GM12878 (cell line): Measurements from ENCODE around the gene NEU4. TPM values are rescaled to one million over a fixed set of nuclear protein-coding genes. Genes with fewer than 3 reads are reported as not detected.
A peak's percentile ranks its signal among the peaks of the same experiment; 100 is the strongest.

Experiments used
- ATAC-seq: fragments of 200-7000 bp; cut with Tn5 transposase; 3 replicates; pipeline ENCODE4 v1.9.1; 2020; ENCODE audit warnings: mild to moderate bottlenecking, moderate library complexity
- BruUV-seq: library from RNA; stranded (reverse); fragments of 400-500 nt; replicated peaks from 2 replicates; lab custom pipeline; 2021; lab: Mats Ljungman, UMichigan
- CTCF ChIA-PET: fragments of 300-600 bp; sonication (Branson Sonifier 250); formaldehyde crosslinking; extraction: SDS; loops from one replicate; lab custom pipeline; 2021; ENCODE audit warnings: inconsistent platforms; lab: Yijun Ruan, JAX
- POLR2A ChIA-PET: fragments of 350-600 bp; formaldehyde crosslinking; extraction: SDS; loops from one replicate; lab custom pipeline; 2021; ENCODE audit warnings: inconsistent platforms; lab: Charles Lee
- RAD21 ChIA-PET: fragments of 300-600 bp; sonication (Branson Sonifier 250); formaldehyde crosslinking; loops from one replicate; lab custom pipeline; 2023; ENCODE audit warnings: antibody characterized with exemption; ENCODE audit not compliant: unreplicated experiment; lab: Charles Lee
- SMC1A ChIA-PET: fragments of 300-600 bp; sonication (Branson Sonifier 250); formaldehyde crosslinking; loops from one replicate; lab custom pipeline; 2023; ENCODE audit not compliant: unreplicated experiment, uncharacterized antibody; lab: Charles Lee
- DNase-seq: peaks from one replicate; pipeline ENCODE4 v3.0.0-alpha.2; 2011; ENCODE audit warnings: low read depth, low spot score
- FAIRE-seq: peaks from 3 replicates; lab custom pipeline; 2011; peaks lifted over from hg19 to GRCh38; lab: Jason Lieb, UNC
- H2AFZ ChIP-seq: 2 replicates; pipeline ENCODE4 v1.6.0; 2011; ENCODE audit warnings: low read depth, low read length, control low read depth; ENCODE audit not compliant: control insufficient read depth
- H3K27ac ChIP-seq: 2 replicates; pipeline ENCODE4 v1.5.1; 2011; ENCODE audit warnings: control low read depth; ENCODE audit not compliant: control insufficient read depth, insufficient read depth
- H3K27me3 ChIP-seq, 2 experiments: replicated peaks in 1 of 2; 2 replicates each; pipeline versions ENCODE4 v1.6.0 to v1.6.1; 2011; ENCODE audit warnings: low read length in 1 of 2; ENCODE audit not compliant: control insufficient read depth in 2 of 2, insufficient read depth in 2 of 2
- H3K36me3 ChIP-seq, 2 experiments: 2 replicates each; pipeline ENCODE4 v1.5.1; 2011; ENCODE audit warnings: low read length in 1 of 2; ENCODE audit not compliant: control insufficient read depth in 2 of 2, insufficient read depth in 2 of 2
- H3K4me1 ChIP-seq: 2 replicates; pipeline ENCODE4 v1.6.1; 2011; ENCODE audit warnings: mild to moderate bottlenecking, low read length, moderate library complexity, mixed read lengths; ENCODE audit not compliant: control insufficient read depth, insufficient read depth
- H3K4me2 ChIP-seq: 2 replicates; pipeline ENCODE4 v1.6.0; 2011; ENCODE audit warnings: control low read depth; ENCODE audit not compliant: control insufficient read depth, insufficient read depth
- H3K4me3 ChIP-seq: fragments of 200-600 bp; sonication (generic); 2 replicates; pipeline ENCODE4 v1.5.1; 2016
- H3K79me2 ChIP-seq: 2 replicates; pipeline ENCODE4 v1.6.0; 2011; ENCODE audit warnings: low read length; ENCODE audit not compliant: control insufficient read depth, insufficient read depth
- H3K9ac ChIP-seq: 2 replicates; pipeline ENCODE4 v1.8.0; 2011; ENCODE audit warnings: low read length, control low read depth, mixed read lengths; ENCODE audit not compliant: control insufficient read depth, insufficient read depth
- H3K9me3 ChIP-seq: replicated peaks from 3 replicates; pipeline ENCODE4 v1.5.1; 2011; ENCODE audit warnings: mild to moderate bottlenecking, low read length; ENCODE audit not compliant: control insufficient read depth, insufficient read depth
- H4K20me1 ChIP-seq: 2 replicates; pipeline ENCODE4 v1.6.0; 2011; ENCODE audit not compliant: control insufficient read depth, insufficient read depth
- ATF7 ChIP-seq: fragments of 450-650 bp; IDR thresholded peaks from 2 replicates; pipeline ENCODE4 v1.6.1; 2016; ENCODE audit warnings: low read depth, mild to moderate bottlenecking
- MYB ChIP-seq: fragments of 150-350 bp; IDR thresholded peaks from 2 replicates; pipeline ENCODE4 v1.6.1; 2014; ENCODE audit warnings: mild to moderate bottlenecking, low read depth, low read length, borderline replicate concordance
- NFYB ChIP-seq: IDR thresholded peaks from 2 replicates; pipeline ENCODE4 v1.6.1; 2011; ENCODE audit warnings: low read depth, mild to moderate bottlenecking, low read length, improper control_type of control experiment, moderate library complexity; ENCODE audit not compliant: insufficient read depth
- NR2C1 ChIP-seq: fragments of 450-650 bp; IDR thresholded peaks from 2 replicates; pipeline ENCODE4 v1.6.1; 2017; ENCODE audit warnings: antibody characterized with exemption, mild to moderate bottlenecking, moderate library complexity
- PML ChIP-seq: IDR thresholded peaks from 2 replicates; pipeline ENCODE4 v1.6.1; 2012; ENCODE audit warnings: low read length, inconsistent platforms
- POLR2AphosphoS5 ChIP-seq: IDR thresholded peaks from 2 replicates; pipeline ENCODE4 v1.6.1; 2011; ENCODE audit warnings: mild to moderate bottlenecking, low read length, inconsistent platforms
- RB1 ChIP-seq: fragments of 450-650 bp; formaldehyde crosslinking; IDR thresholded peaks from 2 replicates; pipeline ENCODE4 v1.6.1; 2017; ENCODE audit warnings: mild to moderate bottlenecking, borderline replicate concordance
- SMAD1 ChIP-seq: fragments of 450-650 bp; IDR thresholded peaks from 2 replicates; pipeline ENCODE4 v1.6.1; 2018; ENCODE audit warnings: mild to moderate bottlenecking, low read depth; ENCODE audit not compliant: partially characterized antibody
- SUPT20H ChIP-seq: IDR thresholded peaks from 2 replicates; pipeline ENCODE4 v1.6.1; 2011; ENCODE audit warnings: low read depth, mild to moderate bottlenecking, low read length, moderate library complexity, borderline replicate concordance; ENCODE audit not compliant: control insufficient read depth
- TAF1 ChIP-seq: IDR thresholded peaks from 2 replicates; pipeline ENCODE4 v1.6.1; 2011; ENCODE audit warnings: mild to moderate bottlenecking, low read depth, low read length, borderline replicate concordance
- YY1 ChIP-seq: IDR thresholded peaks from 2 replicates; pipeline ENCODE4 v1.6.1; 2011; ENCODE audit warnings: low read depth, mild to moderate bottlenecking, low read length
- WGBS: methylation state at CpG from one replicate; pipeline ENCODE4 v1.1.6; 2016; ENCODE audit warnings: low lambda C conversion rate; ENCODE audit not compliant: insufficient replicate concordance, insufficient coverage; ENCODE audit errors: missing lambda C conversion rate; 5-methylcytosine and 5-hydroxymethylcytosine counted together
- in situ Hi-C: fragments of 300-500 bp; cut with MboI; formaldehyde crosslinking; loops from 9 replicates; pipeline ENCODE4 v1.14.3; 2018; ENCODE audit warnings: mixed read lengths
- intact Hi-C: fragments of 100-400 bp; cut with micrococcal nuclease; formaldehyde crosslinking; loops from one replicate; pipeline ENCODE4 v1.14.2; 2022; ENCODE audit not compliant: unreplicated experiment
- polyA plus RNA-seq, 11 experiments: library from polyadenylated mRNA; depleted of rRNA in 4 of 11; unstranded in 6 of 11; stranded (reverse) in 5 of 11; fragments of >200 nt; fragmentation: Nextera tagmentation in 4 of 11; fragmentation: Illumina TruSeq in 1 of 11; extraction: Ambion mirVana in 4 of 11; extraction: Trizol in 1 of 11; gene quantifications; 1 replicate in 1 of 11; 2 replicates in 10 of 11; pipeline versions ENCODE4 v1.2.1 to v1.2.3, GENCODE V29; 2011 to 2016; ENCODE audit warnings: inconsistent platforms in 2 of 11, missing spikeins in 2 of 11, low read depth in 1 of 11
- total RNA-seq, 4 experiments: library from RNA; depleted of rRNA in 3 of 4; stranded (reverse); fragments of >200 nt in 3 of 4; fragmentation: Illumina TruSeq in 1 of 4; extraction: Trizol in 1 of 4; gene quantifications; 2 replicates each; pipeline versions ENCODE4 v1.2.1 to v1.2.3, GENCODE V29; 2013 to 2021
- TF ChIP-seq, protein P1 (sequence below): fragments of 450-650 bp; formaldehyde crosslinking; IDR thresholded peaks from 2 replicates; pipeline ENCODE4 v1.5.0; 2022; ENCODE audit warnings: mild to moderate bottlenecking, missing genetic modification characterization
- TF ChIP-seq, protein P2 (sequence below): fragments of 450-650 bp; IDR thresholded peaks from 2 replicates; pipeline ENCODE4 v1.6.1; 2016; ENCODE audit warnings: mild to moderate bottlenecking, moderate library complexity, borderline replicate concordance
- TF ChIP-seq, protein P3 (sequence below): fragments of 450-650 bp; IDR thresholded peaks from 2 replicates; pipeline ENCODE4 v1.6.1; 2017; ENCODE audit warnings: mild to moderate bottlenecking

NEU4 gene
- total and polyA plus RNA-seq, 10 of the 15 experiments (the other 5 are each of a cell fraction or from before 2014, with no cell fraction given) = 0.01 to 0.28 (median 0.14) TPM; not detected in 5

DNA sequence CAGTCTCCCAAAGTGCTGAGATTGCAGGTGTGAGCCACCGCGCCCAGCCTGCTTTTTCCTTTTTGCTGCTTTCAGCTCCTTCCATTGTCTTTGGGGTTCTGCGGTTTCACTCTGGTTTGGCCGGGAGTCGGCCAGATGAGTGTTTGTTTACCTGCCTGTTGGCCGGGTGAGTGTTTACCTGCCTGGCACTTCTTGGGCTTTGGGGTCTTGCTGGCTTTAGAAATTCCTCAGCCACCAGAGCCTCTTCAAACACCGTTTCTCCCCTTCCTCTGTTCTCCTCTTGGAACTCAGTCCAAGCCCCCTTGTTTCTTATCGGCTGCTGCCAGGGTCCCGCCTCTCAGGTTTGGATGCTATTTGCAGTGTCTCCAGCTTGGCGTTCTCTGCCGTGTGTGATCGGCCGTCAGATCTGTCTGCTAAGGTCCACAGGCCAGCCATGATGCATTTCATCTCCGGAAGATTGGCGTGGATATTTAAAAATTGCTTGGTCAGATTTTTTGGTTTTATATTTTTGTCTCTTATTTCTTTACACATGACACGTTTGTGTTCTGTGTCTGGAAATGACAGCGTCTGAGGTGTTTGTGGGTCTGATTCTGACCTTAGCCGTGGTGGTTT, 46.6 kb upstream of the NEU4 start:
- intact Hi-C loops = no loop called here
- Histone ChIP-seq H4K20me1 (no peaks in the 10 kb centered on the region), H3K27ac (peak overlapping the region; percentile 17; the same call in 1 of the 2 replicates), H3K9ac (no peak overlapping the region), H3K4me2 (no peak overlapping the region), H3K4me1 (peaks cover 11% of the 10 kb centered on the region), H2AFZ (no peak overlapping the region), H3K36me3 (peaks cover 5 to 13% of the 10 kb centered on the region in 2 experiments; a peak in 3 of 4 replicates), H3K4me3 (no peak overlapping the region), H3K27me3 (no peaks in the 10 kb centered on the region), H3K79me2 (no peaks in the 10 kb centered on the region), H3K9me3 (no peaks in the 10 kb centered on the region)
- 92% methylated on average over 18 of the region's 18 CpGs for WGBS
- in situ Hi-C loops = no loop called here
- ATAC-seq (no peak), DNase-seq (no peak), FAIRE-seq (no peak)
- no TSS peak for BruUV-seq
- RAD21 ChIA-PET = interaction anchor here (1.2 to 1.5 kb wide), 3 partner anchors 10 to 79 kb away, joined by 3 to 9 read pairs (median 5); partner anchors contain the start of gene ING5
- POLR2A ChIA-PET = interaction anchor here (1.0 to 1.5 kb wide), 2 partner anchors 48 to 82 kb away, joined by 6 to 11 read pairs; no protein-coding TSS in a partner anchor
- SMC1A ChIA-PET = interaction anchor here (0.9 to 1.6 kb wide), 3 partner anchors 26 to 116 kb away, joined by 5 to 7 read pairs (median 6); no protein-coding TSS in a partner anchor
- CTCF ChIA-PET = interaction anchor here (0.7 to 1.2 kb wide), 2 partner anchors 116 to 701 kb away, joined by 3 to 5 read pairs; no protein-coding TSS in a partner anchor
- TF ChIP-seq MYB (no peak), YY1 (no peak), ATF7 (no peak), SMAD1 (no peak), RB1 (no peak), SUPT20H (no peak), NFYB (no peak), NR2C1 (no peak), POLR2AphosphoS5 (no peak), TAF1 (no peak), PML (no peak)
- TF ChIP-seq, protein P1, sequence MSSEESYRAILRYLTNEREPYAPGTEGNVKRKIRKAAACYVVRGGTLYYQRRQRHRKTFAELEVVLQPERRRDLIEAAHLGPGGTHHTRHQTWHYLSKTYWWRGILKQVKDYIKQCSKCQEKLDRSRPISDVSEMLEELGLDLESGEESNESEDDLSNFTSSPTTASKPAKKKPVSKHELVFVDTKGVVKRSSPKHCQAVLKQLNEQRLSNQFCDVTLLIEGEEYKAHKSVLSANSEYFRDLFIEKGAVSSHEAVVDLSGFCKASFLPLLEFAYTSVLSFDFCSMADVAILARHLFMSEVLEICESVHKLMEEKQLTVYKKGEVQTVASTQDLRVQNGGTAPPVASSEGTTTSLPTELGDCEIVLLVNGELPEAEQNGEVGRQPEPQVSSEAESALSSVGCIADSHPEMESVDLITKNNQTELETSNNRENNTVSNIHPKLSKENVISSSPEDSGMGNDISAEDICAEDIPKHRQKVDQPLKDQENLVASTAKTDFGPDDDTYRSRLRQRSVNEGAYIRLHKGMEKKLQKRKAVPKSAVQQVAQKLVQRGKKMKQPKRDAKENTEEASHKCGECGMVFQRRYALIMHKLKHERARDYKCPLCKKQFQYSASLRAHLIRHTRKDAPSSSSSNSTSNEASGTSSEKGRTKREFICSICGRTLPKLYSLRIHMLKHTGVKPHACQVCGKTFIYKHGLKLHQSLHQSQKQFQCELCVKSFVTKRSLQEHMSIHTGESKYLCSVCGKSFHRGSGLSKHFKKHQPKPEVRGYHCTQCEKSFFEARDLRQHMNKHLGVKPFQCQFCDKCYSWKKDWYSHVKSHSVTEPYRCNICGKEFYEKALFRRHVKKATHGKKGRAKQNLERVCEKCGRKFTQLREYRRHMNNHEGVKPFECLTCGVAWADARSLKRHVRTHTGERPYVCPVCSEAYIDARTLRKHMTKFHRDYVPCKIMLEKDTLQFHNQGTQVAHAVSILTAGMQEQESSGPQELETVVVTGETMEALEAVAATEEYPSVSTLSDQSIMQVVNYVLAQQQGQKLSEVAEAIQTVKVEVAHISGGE (CRISPR knock-in tag) = no peak
- TF ChIP-seq, protein P2, sequence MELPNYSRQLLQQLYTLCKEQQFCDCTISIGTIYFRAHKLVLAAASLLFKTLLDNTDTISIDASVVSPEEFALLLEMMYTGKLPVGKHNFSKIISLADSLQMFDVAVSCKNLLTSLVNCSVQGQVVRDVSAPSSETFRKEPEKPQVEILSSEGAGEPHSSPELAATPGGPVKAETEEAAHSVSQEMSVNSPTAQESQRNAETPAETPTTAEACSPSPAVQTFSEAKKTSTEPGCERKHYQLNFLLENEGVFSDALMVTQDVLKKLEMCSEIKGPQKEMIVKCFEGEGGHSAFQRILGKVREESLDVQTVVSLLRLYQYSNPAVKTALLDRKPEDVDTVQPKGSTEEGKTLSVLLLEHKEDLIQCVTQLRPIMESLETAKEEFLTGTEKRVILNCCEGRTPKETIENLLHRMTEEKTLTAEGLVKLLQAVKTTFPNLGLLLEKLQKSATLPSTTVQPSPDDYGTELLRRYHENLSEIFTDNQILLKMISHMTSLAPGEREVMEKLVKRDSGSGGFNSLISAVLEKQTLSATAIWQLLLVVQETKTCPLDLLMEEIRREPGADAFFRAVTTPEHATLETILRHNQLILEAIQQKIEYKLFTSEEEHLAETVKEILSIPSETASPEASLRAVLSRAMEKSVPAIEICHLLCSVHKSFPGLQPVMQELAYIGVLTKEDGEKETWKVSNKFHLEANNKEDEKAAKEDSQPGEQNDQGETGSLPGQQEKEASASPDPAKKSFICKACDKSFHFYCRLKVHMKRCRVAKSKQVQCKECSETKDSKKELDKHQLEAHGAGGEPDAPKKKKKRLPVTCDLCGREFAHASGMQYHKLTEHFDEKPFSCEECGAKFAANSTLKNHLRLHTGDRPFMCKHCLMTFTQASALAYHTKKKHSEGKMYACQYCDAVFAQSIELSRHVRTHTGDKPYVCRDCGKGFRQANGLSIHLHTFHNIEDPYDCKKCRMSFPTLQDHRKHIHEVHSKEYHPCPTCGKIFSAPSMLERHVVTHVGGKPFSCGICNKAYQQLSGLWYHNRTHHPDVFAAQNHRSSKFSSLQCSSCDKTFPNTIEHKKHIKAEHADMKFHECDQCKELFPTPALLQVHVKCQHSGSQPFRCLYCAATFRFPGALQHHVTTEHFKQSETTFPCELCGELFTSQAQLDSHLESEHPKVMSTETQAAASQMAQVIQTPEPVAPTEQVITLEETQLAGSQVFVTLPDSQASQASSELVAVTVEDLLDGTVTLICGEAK = no peak
- TF ChIP-seq, protein P3, sequence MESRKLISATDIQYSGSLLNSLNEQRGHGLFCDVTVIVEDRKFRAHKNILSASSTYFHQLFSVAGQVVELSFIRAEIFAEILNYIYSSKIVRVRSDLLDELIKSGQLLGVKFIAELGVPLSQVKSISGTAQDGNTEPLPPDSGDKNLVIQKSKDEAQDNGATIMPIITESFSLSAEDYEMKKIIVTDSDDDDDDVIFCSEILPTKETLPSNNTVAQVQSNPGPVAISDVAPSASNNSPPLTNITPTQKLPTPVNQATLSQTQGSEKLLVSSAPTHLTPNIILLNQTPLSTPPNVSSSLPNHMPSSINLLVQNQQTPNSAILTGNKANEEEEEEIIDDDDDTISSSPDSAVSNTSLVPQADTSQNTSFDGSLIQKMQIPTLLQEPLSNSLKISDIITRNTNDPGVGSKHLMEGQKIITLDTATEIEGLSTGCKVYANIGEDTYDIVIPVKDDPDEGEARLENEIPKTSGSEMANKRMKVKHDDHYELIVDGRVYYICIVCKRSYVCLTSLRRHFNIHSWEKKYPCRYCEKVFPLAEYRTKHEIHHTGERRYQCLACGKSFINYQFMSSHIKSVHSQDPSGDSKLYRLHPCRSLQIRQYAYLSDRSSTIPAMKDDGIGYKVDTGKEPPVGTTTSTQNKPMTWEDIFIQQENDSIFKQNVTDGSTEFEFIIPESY = no peak
